Cardiac fibroblast (primary cell): ENCODE data around the gene LRP1.

Experiments
- DNase-seq, 2 donors: peaks; one replicate each; pipeline versions ENCODE4 v3.0.0 to v3.0.0-alpha.2; 2010; ENCODE audit warnings: low read depth in 2 of 2
- H3K4me3 ChIP-seq, 2 donors: replicated peaks in 1 of 2; 1 replicate in 1 of 2; 2 replicates in 1 of 2; pipeline ENCODE4 v1.5.1; 2011; ENCODE audit warnings: low read depth in 2 of 2, low read length in 2 of 2, mild to moderate bottlenecking in 2 of 2, moderate library complexity in 1 of 2
- CTCF ChIP-seq: IDR thresholded peaks from one replicate; pipeline ENCODE4 v1.5.1; 2011; ENCODE audit warnings: low read depth, mild to moderate bottlenecking, low read length, inconsistent platforms

The LRP1 gene

GRCh38 chr12:57129889-57130288 is 1.6 kb downstream of the LRP1 start:
- peak; percentile 67 to 72 for DNase-seq
- TF ChIP-seq CTCF: no peak
- H3K4me3 ChIP-seq: peak overlapping the region; percentile 87 to 88

GRCh38 chr12:57130941-57131340 is 2.7 kb downstream of the LRP1 start:
- DNase-seq: no peak
- peak overlapping the region; percentile 87 to 88 for H3K4me3 ChIP-seq
- TF ChIP-seq CTCF: no peak

GRCh38 chr12:57131896-57132744 is 3.8 kb downstream of the LRP1 start:
- no peak for TF ChIP-seq CTCF
- no peak for DNase-seq
- peak overlapping the region; percentile 87 to 88 for H3K4me3 ChIP-seq

GRCh38 chr12:57133013-57133569 is 4.8 kb downstream of the LRP1 start:
- H3K4me3 ChIP-seq: peak overlapping the region; percentile 87 to 88
- TF ChIP-seq CTCF: no peak
- DNase-seq: peak; percentile 63 to 84

GRCh38 chr12:57133916-57134315 is 5.6 kb downstream of the LRP1 start:
- no peak for TF ChIP-seq CTCF
- no peak for DNase-seq
- peak overlapping the region in 1 of 2 donors; percentile 16 for H3K4me3 ChIP-seq

- peak overlapping the region in 1 of 2 donors; percentile 14 for H3K4me3 ChIP-seq
- no peak for TF ChIP-seq CTCF
- no peak for DNase-seq
Measured at GRCh38 chr12:57134949-57135348, 6.7 kb downstream of the LRP1 start.
